ENCODE measurements around the gene COG7.
"Not testable (repeated sequence)": the region's sequence is repeated elsewhere in the genome, so short reads cannot be mapped to it uniquely, and the experiment has no call there.

DNA sequence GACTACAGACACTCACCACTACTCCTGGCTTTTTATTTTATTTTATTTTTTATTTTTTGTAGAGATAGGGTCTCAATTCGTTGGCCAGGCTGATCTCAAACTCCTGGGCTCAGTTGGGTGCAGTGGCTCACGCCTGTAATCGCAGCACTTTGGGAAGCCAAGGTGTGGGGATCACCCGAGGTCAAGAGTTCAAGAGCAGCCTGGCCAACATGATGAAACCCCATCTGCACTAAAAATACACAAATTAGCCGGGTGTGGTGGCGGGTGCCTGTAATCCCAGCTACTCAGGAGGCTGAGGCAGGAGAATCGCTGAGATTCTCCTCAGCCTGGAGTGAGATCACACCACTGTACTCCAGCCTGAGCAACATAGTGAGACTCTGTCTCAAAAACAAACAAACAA lies 86.6 kb downstream of the COG7 start:
- TF ChIP-seq, protein P1, sequence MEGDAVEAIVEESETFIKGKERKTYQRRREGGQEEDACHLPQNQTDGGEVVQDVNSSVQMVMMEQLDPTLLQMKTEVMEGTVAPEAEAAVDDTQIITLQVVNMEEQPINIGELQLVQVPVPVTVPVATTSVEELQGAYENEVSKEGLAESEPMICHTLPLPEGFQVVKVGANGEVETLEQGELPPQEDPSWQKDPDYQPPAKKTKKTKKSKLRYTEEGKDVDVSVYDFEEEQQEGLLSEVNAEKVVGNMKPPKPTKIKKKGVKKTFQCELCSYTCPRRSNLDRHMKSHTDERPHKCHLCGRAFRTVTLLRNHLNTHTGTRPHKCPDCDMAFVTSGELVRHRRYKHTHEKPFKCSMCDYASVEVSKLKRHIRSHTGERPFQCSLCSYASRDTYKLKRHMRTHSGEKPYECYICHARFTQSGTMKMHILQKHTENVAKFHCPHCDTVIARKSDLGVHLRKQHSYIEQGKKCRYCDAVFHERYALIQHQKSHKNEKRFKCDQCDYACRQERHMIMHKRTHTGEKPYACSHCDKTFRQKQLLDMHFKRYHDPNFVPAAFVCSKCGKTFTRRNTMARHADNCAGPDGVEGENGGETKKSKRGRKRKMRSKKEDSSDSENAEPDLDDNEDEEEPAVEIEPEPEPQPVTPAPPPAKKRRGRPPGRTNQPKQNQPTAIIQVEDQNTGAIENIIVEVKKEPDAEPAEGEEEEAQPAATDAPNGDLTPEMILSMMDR (IDR thresholded peaks at IDR 0.05) = not testable (repeated sequence)
- not testable (repeated sequence) for TF ChIP-seq ZFX (IDR thresholded peaks at IDR 0.05; ENCODE audit: borderline replicate concordance)

Measured in 22Rv1 (cell line).